ENCODE results near the gene STXBP2. TPM values are rescaled to one million over a fixed set of nuclear protein-coding genes. Genes with fewer than 3 reads are reported as not detected.

Gene STXBP2
- total RNA-seq, 1 experiment from 2014 or later: 141 TPM

DNA sequence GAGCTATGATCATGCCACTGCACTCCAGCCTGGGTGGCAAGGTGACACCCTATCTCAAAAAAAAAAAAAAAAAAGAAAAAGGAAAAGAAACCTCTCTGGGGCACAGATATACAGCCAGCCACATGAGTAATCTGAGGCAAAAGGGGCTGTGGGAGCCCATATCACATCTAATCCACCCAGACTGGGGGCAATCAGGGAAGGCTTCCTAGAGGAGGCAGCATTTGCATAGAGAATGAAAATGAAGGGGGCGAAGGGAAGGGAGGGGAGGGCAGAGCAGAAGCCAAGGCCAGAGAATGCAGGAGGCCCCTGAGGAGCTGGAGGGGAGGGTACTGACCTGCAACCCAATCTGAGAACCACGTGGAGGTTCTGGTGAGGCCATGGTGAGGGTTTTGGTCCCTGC lies 13.2 kb downstream of the STXBP2 start:
- no TSS peak for BruUV-seq (replicated peaks)
- no peak overlapping the region for H3K9ac ChIP-seq (ENCODE audit: low read length)
- H3K4me3 ChIP-seq (replicated peaks in 1 of 2; ENCODE audit: low read depth in 1 of 2, low read length in 2 of 2): no peak overlapping the region
- ATAC-seq: no peak
- H3K79me2 ChIP-seq (ENCODE audit: insufficient read depth, low read length): no peaks in the 10 kb centered on the region
- no peak for DNase-seq (ENCODE audit: low read depth, low spot score)
- H4K20me1 ChIP-seq (ENCODE audit: insufficient read depth): no peaks in the 10 kb centered on the region
- intact Hi-C loops (cut with micrococcal nuclease): no loop called here
- 0 out of 4 replicates have a peak, but pooled peaks cover 0 to 11% of the 10 kb centered on the region in 2 experiments for H3K36me3 ChIP-seq (ENCODE audit: control insufficient read depth in 1 of 2, insufficient read depth in 2 of 2, low read length in 2 of 2)
- peaks cover 3 to 12% of the 10 kb centered on the region in 2 experiments for H3K4me1 ChIP-seq (ENCODE audit: control insufficient read depth in 1 of 2, insufficient read depth in 2 of 2, low read length in 2 of 2)
- ChIA-PET POLR2A (no interaction called here), CTCF (no interaction called here), RAD21 (ENCODE audit: low non-redundant PET in 1 of 2, low total read pairs in 2 of 2, uncharacterized antibody in 2 of 2, unreplicated experiment in 2 of 2) (no interaction called here)
- no peaks in the 10 kb centered on the region for H3K27me3 ChIP-seq (ENCODE audit: insufficient read depth, low read length)
- TF ChIP-seq, protein P1, sequence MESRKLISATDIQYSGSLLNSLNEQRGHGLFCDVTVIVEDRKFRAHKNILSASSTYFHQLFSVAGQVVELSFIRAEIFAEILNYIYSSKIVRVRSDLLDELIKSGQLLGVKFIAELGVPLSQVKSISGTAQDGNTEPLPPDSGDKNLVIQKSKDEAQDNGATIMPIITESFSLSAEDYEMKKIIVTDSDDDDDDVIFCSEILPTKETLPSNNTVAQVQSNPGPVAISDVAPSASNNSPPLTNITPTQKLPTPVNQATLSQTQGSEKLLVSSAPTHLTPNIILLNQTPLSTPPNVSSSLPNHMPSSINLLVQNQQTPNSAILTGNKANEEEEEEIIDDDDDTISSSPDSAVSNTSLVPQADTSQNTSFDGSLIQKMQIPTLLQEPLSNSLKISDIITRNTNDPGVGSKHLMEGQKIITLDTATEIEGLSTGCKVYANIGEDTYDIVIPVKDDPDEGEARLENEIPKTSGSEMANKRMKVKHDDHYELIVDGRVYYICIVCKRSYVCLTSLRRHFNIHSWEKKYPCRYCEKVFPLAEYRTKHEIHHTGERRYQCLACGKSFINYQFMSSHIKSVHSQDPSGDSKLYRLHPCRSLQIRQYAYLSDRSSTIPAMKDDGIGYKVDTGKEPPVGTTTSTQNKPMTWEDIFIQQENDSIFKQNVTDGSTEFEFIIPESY (IDR thresholded peaks at IDR 0.05; ENCODE audit: extremely low read depth, insufficient replicate concordance, low read length): no peak
- TF ChIP-seq SP1 (IDR thresholded peaks at IDR 0.05; ENCODE audit: low read depth) (no peak), ZFX (IDR thresholded peaks at IDR 0.05) (no peak), POLR2AphosphoS5 (IDR thresholded peaks at IDR 0.05; ENCODE audit: low read depth, low read length) (no peak), ELF1 (IDR thresholded peaks at IDR 0.05; ENCODE audit: borderline replicate concordance, low read depth) (no peak)
- TF ChIP-seq, protein P2, sequence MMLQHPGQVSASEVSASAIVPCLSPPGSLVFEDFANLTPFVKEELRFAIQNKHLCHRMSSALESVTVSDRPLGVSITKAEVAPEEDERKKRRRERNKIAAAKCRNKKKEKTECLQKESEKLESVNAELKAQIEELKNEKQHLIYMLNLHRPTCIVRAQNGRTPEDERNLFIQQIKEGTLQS (IDR thresholded peaks at IDR 0.05): no peak
- no peak overlapping the region for H3K4me2 ChIP-seq (ENCODE audit: low read length)
- H3K27ac ChIP-seq (ENCODE audit: low read depth, low read length): no peak overlapping the region
- no peak overlapping the region for H2AFZ ChIP-seq (ENCODE audit: low read depth, low read length, poor library complexity, severe bottlenecking)
- no peaks in the 10 kb centered on the region for H3K9me3 ChIP-seq (ENCODE audit: control insufficient read depth in 1 of 2, insufficient read depth in 1 of 2, low read depth in 1 of 2, low read length in 2 of 2)
- no peaks in the 10 kb centered on the region for H3K9me2 ChIP-seq (ENCODE audit: insufficient read depth)
